ENCODE measurements around the gene PRKCE. TPM values are rescaled to one million over a fixed set of nuclear protein-coding genes. Genes with fewer than 3 reads are reported as not detected.

The PRKCE gene
- total and polyA plus RNA-seq, 2 of the 8 experiments (the other 6 are each of a cell fraction or from before 2014, with no cell fraction given) = 0.54 to 2.1 TPM

DNA sequence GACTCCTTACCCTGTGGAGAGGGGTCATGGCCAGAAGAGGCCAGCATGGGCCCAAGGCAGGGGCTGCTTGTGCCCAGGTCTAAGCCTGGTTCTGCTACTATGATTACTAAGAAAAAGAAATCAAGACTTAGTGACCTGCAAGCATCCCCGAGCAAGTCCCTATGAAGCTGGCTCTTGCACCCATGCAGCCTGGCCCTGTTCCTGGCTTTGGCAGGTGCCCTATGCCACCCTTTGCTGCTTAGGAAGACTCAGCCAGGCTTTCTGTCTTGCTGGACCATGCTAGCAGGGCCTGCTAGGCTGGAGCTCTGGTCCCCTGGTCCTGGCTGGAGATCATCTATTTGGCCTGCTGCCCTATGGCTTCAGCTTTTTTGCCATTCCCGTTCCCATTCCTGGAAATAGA lies 336.4 kb downstream of the PRKCE start:
- Histone ChIP-seq H2AFZ (ENCODE audit: low read length) (no peak overlapping the region), H3K4me1 (replicated peaks in 1 of 4; ENCODE audit: control insufficient read depth in 3 of 4, insufficient read depth in 4 of 4, low read length in 3 of 4) (no peaks in the 10 kb centered on the region; a peak in 2 of 7 replicates), H2BK5ac (ENCODE audit: low read depth, low read length) (no peak overlapping the region), H2BK20ac (ENCODE audit: low read length) (no peak overlapping the region), H4K8ac (ENCODE audit: extremely low read depth, insufficient read depth, low read length) (no peak overlapping the region), H3K27me3 (replicated peaks in 1 of 4; ENCODE audit: control insufficient read depth in 3 of 4, extremely low read depth in 1 of 4, insufficient read depth in 3 of 4, low read length in 3 of 4) (no peaks in the 10 kb centered on the region), H3K18ac (ENCODE audit: extremely low read depth, low read length) (no peak overlapping the region), H3K56ac (replicated peaks; ENCODE audit: insufficient read length, low read depth, low read length) (no peak overlapping the region), H4K5ac (ENCODE audit: insufficient read length, low read depth, low read length) (no peak overlapping the region), H2BK15ac (ENCODE audit: low read length) (no peak overlapping the region), H2BK120ac (replicated peaks; ENCODE audit: low read depth, low read length) (no peak overlapping the region), H3K23me2 (ENCODE audit: low read depth, low read length) (no peaks in the 10 kb centered on the region), H3K27ac (ENCODE audit: low read depth, low read length) (no peak overlapping the region), H3K14ac (ENCODE audit: insufficient read length) (no peak overlapping the region), H2BK12ac (ENCODE audit: low read depth, low read length) (no peak overlapping the region), H3K9me3 (ENCODE audit: insufficient read depth in 2 of 2, low read depth in 1 of 2, low read length in 1 of 2) (no peaks in the 10 kb centered on the region), H3K79me2 (ENCODE audit: control insufficient read depth in 1 of 2, insufficient read depth in 2 of 2, low read length in 2 of 2) (no peaks in the 10 kb centered on the region), H3K4me2 (ENCODE audit: insufficient read depth in 1 of 2, low read depth in 2 of 2, low read length in 2 of 2) (no peak overlapping the region), H3K79me1 (ENCODE audit: low read depth, low read length) (no peaks in the 10 kb centered on the region), H3K36me3 (ENCODE audit: control insufficient read depth in 2 of 4, insufficient read depth in 4 of 4, low read length in 3 of 4) (no peaks in the 10 kb centered on the region), H2AK5ac (ENCODE audit: low read depth, low read length) (no peak overlapping the region), H3K23ac (ENCODE audit: insufficient read length) (no peak overlapping the region), H4K91ac (replicated peaks; ENCODE audit: insufficient read length, low read length) (no peak overlapping the region), H4K20me1 (replicated peaks in 1 of 2; ENCODE audit: control insufficient read depth in 1 of 2, insufficient read depth in 2 of 2, low read length in 2 of 2) (no peaks in the 10 kb centered on the region), H3K9ac (replicated peaks in 1 of 4; ENCODE audit: extremely low read depth in 1 of 4, low read depth in 3 of 4, low read length in 3 of 4) (no peak overlapping the region), H3K4ac (replicated peaks; ENCODE audit: insufficient read length, low read depth, low read length) (no peak overlapping the region), H3K4me3 (ENCODE audit: extremely low read depth in 1 of 4, insufficient read depth in 2 of 4, low read depth in 3 of 4, low read length in 4 of 4) (no peak overlapping the region)
- WGBS, 2 experiments (ENCODE audit: extremely low coverage in 1 of 2, insufficient coverage in 1 of 2, insufficient read length in 1 of 2, insufficient replicate concordance in 2 of 2, low coverage in 1 of 2, low lambda C conversion rate in 2 of 2, missing lambda C conversion rate in 1 of 2) = 91% methylated on average over 2 of the region's 2 CpGs; no CpG with 5 or more reads in 1 of the 2 experiments
- TF ChIP-seq RNF2 (IDR thresholded peaks at IDR 0.05; ENCODE audit: borderline replicate concordance, low read depth, low read length, missing control alignments, poor library complexity, severe bottlenecking) = no peak
- TF ChIP-seq MAFK (IDR thresholded peaks at IDR 0.05; ENCODE audit: low read depth, low read length) = no peak
- TF ChIP-seq CBX8 (IDR thresholded peaks at IDR 0.05; ENCODE audit: borderline replicate concordance, low read depth, low read length) = no peak
- no peak for TF ChIP-seq SRF (IDR thresholded peaks at IDR 0.05; ENCODE audit: low read depth, low read length)
- no peak for TF ChIP-seq CEBPB (IDR thresholded peaks at IDR 0.05; ENCODE audit: low read depth, low read length)
- no peak for TF ChIP-seq HDAC2 (IDR thresholded peaks at IDR 0.05; ENCODE audit: borderline replicate concordance in 1 of 2, low read depth in 2 of 2, low read length in 2 of 2)
- TF ChIP-seq, protein P1, sequence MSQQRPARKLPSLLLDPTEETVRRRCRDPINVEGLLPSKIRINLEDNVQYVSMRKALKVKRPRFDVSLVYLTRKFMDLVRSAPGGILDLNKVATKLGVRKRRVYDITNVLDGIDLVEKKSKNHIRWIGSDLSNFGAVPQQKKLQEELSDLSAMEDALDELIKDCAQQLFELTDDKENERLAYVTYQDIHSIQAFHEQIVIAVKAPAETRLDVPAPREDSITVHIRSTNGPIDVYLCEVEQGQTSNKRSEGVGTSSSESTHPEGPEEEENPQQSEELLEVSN (IDR thresholded peaks at IDR 0.05) = no peak
- no peak for TF ChIP-seq TBP (IDR thresholded peaks at IDR 0.05; ENCODE audit: low read depth, low read length)
- no peak for TF ChIP-seq ASH2L (IDR thresholded peaks at IDR 0.05; ENCODE audit: low read length)
- no peak for TF ChIP-seq SAP30 (IDR thresholded peaks at IDR 0.05; ENCODE audit: insufficient read depth, insufficient replicate concordance, low read length)
- TF ChIP-seq RBBP5 (IDR thresholded peaks at IDR 0.05; ENCODE audit: borderline replicate concordance, low read depth, low read length) = no peak
- no peak for TF ChIP-seq CREB1 (IDR thresholded peaks at IDR 0.05)
- POLR2A ChIA-PET (ENCODE audit: partially characterized antibody) = interaction anchor here (0.6 kb wide), 1 partner anchor 32 kb away, joined by 4 read pairs; no protein-coding TSS in a partner anchor
- FAIRE-seq = no peak
- no peak for DNase-seq (ENCODE audit: low read depth in 1 of 2, low spot score in 2 of 2)
- CTCF ChIA-PET (ENCODE audit: partially characterized antibody) = interaction anchor here (0.6 to 1.3 kb wide), 4 partner anchors 73 to 472 kb away, joined by 3 to 6 read pairs (median 3); no protein-coding TSS in a partner anchor
